ENCODE measurements around the gene NKAIN1. TPM values are rescaled to one million over a fixed set of nuclear protein-coding genes. Genes with fewer than 3 reads are reported as not detected.

NKAIN1 gene
- polyA plus RNA-seq, 1 donor (not counting 4 experiments of a cell fraction or from before 2014, with no cell fraction given) = not detected

DNA sequence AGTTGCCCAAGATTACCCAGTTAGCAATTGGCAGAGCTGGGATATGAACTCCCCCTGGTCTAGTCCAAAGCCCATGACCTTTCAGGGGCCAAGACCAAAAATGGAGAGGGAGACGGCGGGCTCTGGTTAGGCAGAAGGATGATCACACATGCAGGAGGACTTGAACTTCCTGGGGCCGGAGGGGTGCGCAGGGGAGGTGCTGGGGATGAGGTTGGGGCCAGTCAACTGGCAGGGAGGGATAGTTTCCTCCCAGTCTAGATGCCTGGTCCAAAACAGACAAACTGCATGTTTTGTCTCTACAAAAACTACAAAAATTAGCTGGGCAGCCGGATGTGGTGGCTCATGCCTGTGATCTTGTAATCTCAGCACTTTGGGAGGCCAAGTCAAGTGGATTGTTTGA, 78.1 kb downstream of the NKAIN1 start:
- no peak overlapping the region for H3K9ac ChIP-seq (ENCODE audit: control insufficient read depth, extremely low read depth, insufficient read depth, low read length)
- no peaks in the 10 kb centered on the region for H4K20me1 ChIP-seq (ENCODE audit: control insufficient read depth, extremely low read depth, insufficient read depth, low read length)
- H2AFZ ChIP-seq (ENCODE audit: control insufficient read depth, low read length) = no peak overlapping the region
- H3K79me2 ChIP-seq (ENCODE audit: control insufficient read depth, insufficient read depth, low read length) = no peaks in the 10 kb centered on the region
- H3K4me3 ChIP-seq (ENCODE audit: control insufficient read depth in 2 of 3, extremely low read depth in 1 of 3, insufficient read depth in 2 of 3, low read depth in 1 of 3, low read length in 3 of 3) = no peak overlapping the region
- TF ChIP-seq, protein P1, sequence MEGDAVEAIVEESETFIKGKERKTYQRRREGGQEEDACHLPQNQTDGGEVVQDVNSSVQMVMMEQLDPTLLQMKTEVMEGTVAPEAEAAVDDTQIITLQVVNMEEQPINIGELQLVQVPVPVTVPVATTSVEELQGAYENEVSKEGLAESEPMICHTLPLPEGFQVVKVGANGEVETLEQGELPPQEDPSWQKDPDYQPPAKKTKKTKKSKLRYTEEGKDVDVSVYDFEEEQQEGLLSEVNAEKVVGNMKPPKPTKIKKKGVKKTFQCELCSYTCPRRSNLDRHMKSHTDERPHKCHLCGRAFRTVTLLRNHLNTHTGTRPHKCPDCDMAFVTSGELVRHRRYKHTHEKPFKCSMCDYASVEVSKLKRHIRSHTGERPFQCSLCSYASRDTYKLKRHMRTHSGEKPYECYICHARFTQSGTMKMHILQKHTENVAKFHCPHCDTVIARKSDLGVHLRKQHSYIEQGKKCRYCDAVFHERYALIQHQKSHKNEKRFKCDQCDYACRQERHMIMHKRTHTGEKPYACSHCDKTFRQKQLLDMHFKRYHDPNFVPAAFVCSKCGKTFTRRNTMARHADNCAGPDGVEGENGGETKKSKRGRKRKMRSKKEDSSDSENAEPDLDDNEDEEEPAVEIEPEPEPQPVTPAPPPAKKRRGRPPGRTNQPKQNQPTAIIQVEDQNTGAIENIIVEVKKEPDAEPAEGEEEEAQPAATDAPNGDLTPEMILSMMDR (optimal IDR thresholded peaks at IDR 0.05 in 1 of 3, IDR thresholded peaks at IDR 0.05 in 1 of 3, conservative IDR thresholded peaks at IDR 0.05 in 1 of 3; ENCODE audit: extremely low read depth in 1 of 3, insufficient read depth in 2 of 3, low read length in 3 of 3) = no peak
- TF ChIP-seq EZH2 (IDR thresholded peaks at IDR 0.05; ENCODE audit: low read length) = no peak
- DNase-seq (ENCODE audit: low read depth, low spot score) = no peak
- H3K27me3 ChIP-seq (ENCODE audit: control insufficient read depth, extremely low read depth, insufficient read depth, low read length) = no peaks in the 10 kb centered on the region
- no peak overlapping the region for H3K4me2 ChIP-seq (ENCODE audit: control insufficient read depth, extremely low read depth, insufficient read depth, low read depth, low read length)
- no peak overlapping the region for H3K27ac ChIP-seq (ENCODE audit: control insufficient read depth, insufficient read depth, low read length)
- H3K9me3 ChIP-seq (ENCODE audit: control insufficient read depth, low read depth, low read length) = no peaks in the 10 kb centered on the region
- dilution Hi-C loops (cut with MboI; ENCODE audit: extremely low pct_ligation_motif_present, low sequenced_read_pairs) = no loop called here
- no peaks in the 10 kb centered on the region for H3K9me1 ChIP-seq (ENCODE audit: control insufficient read depth, extremely low read depth, insufficient read depth, low read length)
- no peaks in the 10 kb centered on the region for H3K36me3 ChIP-seq (ENCODE audit: control insufficient read depth in 2 of 2, extremely low read depth in 1 of 2, insufficient read depth in 2 of 2, low read length in 2 of 2)
- no peaks in the 10 kb centered on the region for H3K4me1 ChIP-seq (ENCODE audit: control insufficient read depth, extremely low read depth, insufficient read depth, low read length)
- no peak for FAIRE-seq

DNA sequence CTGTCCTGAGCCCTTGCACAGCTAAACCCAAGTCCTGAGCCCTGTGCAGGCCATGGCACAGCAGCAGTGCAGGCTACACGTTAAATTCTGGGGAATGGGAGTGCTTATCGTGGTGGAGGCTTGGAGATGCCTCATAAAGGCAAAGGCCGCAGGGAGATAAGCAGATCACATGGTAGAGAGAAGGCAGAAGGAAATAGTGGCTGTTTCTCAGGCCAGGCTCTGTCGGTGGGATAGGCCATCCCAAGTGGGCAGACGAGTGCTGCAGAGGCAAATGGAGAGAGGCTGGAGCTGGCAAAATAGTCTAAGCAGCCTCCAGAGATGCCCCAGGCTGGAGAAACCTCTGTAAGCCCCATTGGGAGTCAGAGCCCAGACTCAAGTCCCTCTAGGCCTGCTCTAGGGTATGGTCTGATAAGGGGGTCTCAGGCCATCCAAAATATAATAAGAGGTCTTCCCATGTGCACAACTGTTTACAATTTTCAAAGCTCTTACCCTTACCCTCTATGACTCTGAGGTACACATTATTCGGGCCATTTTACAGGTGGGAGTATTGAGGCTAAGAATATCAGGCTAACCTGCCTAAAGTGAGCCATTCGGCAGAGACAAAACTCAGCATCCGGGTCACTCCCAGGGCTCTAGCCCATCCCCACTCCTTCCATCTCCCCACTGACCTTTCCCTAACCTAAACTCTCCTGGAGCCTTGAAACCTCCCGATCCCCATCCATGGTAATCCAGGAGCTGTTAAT, 79.6 kb downstream of the NKAIN1 start:
- DNase-seq (ENCODE audit: low read depth, low spot score) (no peak), FAIRE-seq (no peak)
- Histone ChIP-seq H3K4me2 (ENCODE audit: control insufficient read depth, extremely low read depth, insufficient read depth, low read depth, low read length) (no peak overlapping the region), H3K9me3 (ENCODE audit: control insufficient read depth, low read depth, low read length) (no peaks in the 10 kb centered on the region), H3K79me2 (ENCODE audit: control insufficient read depth, insufficient read depth, low read length) (no peaks in the 10 kb centered on the region), H3K4me3 (ENCODE audit: control insufficient read depth in 2 of 3, extremely low read depth in 1 of 3, insufficient read depth in 2 of 3, low read depth in 1 of 3, low read length in 3 of 3) (no peak overlapping the region), H2AFZ (ENCODE audit: control insufficient read depth, low read length) (no peak overlapping the region), H3K27ac (ENCODE audit: control insufficient read depth, insufficient read depth, low read length) (no peak overlapping the region), H3K27me3 (ENCODE audit: control insufficient read depth, extremely low read depth, insufficient read depth, low read length) (no peaks in the 10 kb centered on the region), H3K4me1 (ENCODE audit: control insufficient read depth, extremely low read depth, insufficient read depth, low read length) (no peaks in the 10 kb centered on the region), H3K36me3 (ENCODE audit: control insufficient read depth in 2 of 2, extremely low read depth in 1 of 2, insufficient read depth in 2 of 2, low read length in 2 of 2) (no peaks in the 10 kb centered on the region), H3K9me1 (ENCODE audit: control insufficient read depth, extremely low read depth, insufficient read depth, low read length) (no peaks in the 10 kb centered on the region), H4K20me1 (ENCODE audit: control insufficient read depth, extremely low read depth, insufficient read depth, low read length) (no peaks in the 10 kb centered on the region), H3K9ac (ENCODE audit: control insufficient read depth, extremely low read depth, insufficient read depth, low read length) (no peak overlapping the region)
- no peak for TF ChIP-seq EZH2 (IDR thresholded peaks at IDR 0.05; ENCODE audit: low read length)
- TF ChIP-seq, protein P1 (optimal IDR thresholded peaks at IDR 0.05 in 1 of 3, IDR thresholded peaks at IDR 0.05 in 1 of 3, conservative IDR thresholded peaks at IDR 0.05 in 1 of 3; ENCODE audit: extremely low read depth in 1 of 3, insufficient read depth in 2 of 3, low read length in 3 of 3) = no peak
- dilution Hi-C loops (cut with MboI; ENCODE audit: extremely low pct_ligation_motif_present, low sequenced_read_pairs) = no loop called here
